IMR-90 (cell line): Measurements from ENCODE around the gene CDCP2.

Source experiments
- CEBPB ChIP-seq: IDR thresholded peaks from 2 replicates; pipeline ENCODE4 v1.6.1; 2012; ENCODE audit warnings: low read depth, low read length, improper control_type of control experiment
- CHD1 ChIP-seq: IDR thresholded peaks from 2 replicates; pipeline ENCODE4 v1.6.1; 2012; ENCODE audit warnings: low read depth, low read length, improper control_type of control experiment
- MAFK ChIP-seq: IDR thresholded peaks from 2 replicates; pipeline ENCODE4 v1.6.1; 2012; ENCODE audit warnings: low read depth, low read length, improper control_type of control experiment
- MXI1 ChIP-seq: IDR thresholded peaks from 2 replicates; pipeline ENCODE4 v1.6.1; 2012; ENCODE audit warnings: low read depth, mild to moderate bottlenecking, low read length, moderate library complexity, borderline replicate concordance
- POLR2A ChIP-seq: IDR thresholded peaks from 2 replicates; pipeline ENCODE4 v1.6.1; 2012; ENCODE audit warnings: mild to moderate bottlenecking, low read depth, low read length
- RAD21 ChIP-seq: IDR thresholded peaks from 2 replicates; pipeline ENCODE4 v1.6.1; 2012; ENCODE audit warnings: low read length, improper control_type of control experiment
- RCOR1 ChIP-seq: IDR thresholded peaks from 2 replicates; pipeline ENCODE4 v1.6.1; 2012; ENCODE audit warnings: mild to moderate bottlenecking, low read length, improper control_type of control experiment; ENCODE audit not compliant: insufficient replicate concordance
- RFX5 ChIP-seq: IDR thresholded peaks from 2 replicates; pipeline ENCODE4 v1.8.0; 2012; ENCODE audit warnings: low read depth, mild to moderate bottlenecking, low read length, moderate library complexity
- TF ChIP-seq, protein P1 (sequence below): conservative IDR thresholded peaks from 2 replicates; pipeline ENCODE4 v1.5.1; 2012; ENCODE audit warnings: mild to moderate bottlenecking, low read depth, low read length, improper control_type of control experiment
- TF ChIP-seq, protein P2 (sequence below): fragments of 150-350 bp; IDR thresholded peaks from 2 replicates; pipeline ENCODE4 v1.6.1; 2017; ENCODE audit warnings: mild to moderate bottlenecking, antibody characterized with exemption, low read length, low read depth
- TF ChIP-seq, protein P3 (sequence below): fragments of 150-350 bp; IDR thresholded peaks from 2 replicates; pipeline ENCODE4 v1.6.1; 2016; ENCODE audit warnings: low read depth, mild to moderate bottlenecking, low read length, moderate library complexity, borderline replicate concordance

DNA sequence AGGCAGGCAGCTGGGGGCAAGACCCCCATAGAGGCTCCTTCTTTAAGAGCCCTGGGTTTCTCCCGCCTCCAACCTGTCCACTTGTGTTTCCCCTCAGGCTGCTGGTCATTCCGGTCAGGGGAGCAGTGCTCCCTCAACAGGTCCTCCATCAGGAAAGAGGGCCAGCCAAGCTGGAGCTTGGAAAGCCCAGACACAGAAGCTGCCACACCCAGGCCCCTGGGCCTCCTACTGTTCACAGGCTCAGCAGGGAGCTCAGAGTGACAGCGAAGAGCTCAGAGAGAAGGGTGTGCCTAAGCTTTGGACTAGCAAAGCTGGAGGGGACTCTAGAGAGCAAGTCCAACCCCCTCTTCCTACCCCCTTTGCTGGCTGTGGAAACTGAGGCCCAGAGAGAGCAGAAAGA, 10.3 kb upstream of the CDCP2 start:
- TF ChIP-seq, protein P1, sequence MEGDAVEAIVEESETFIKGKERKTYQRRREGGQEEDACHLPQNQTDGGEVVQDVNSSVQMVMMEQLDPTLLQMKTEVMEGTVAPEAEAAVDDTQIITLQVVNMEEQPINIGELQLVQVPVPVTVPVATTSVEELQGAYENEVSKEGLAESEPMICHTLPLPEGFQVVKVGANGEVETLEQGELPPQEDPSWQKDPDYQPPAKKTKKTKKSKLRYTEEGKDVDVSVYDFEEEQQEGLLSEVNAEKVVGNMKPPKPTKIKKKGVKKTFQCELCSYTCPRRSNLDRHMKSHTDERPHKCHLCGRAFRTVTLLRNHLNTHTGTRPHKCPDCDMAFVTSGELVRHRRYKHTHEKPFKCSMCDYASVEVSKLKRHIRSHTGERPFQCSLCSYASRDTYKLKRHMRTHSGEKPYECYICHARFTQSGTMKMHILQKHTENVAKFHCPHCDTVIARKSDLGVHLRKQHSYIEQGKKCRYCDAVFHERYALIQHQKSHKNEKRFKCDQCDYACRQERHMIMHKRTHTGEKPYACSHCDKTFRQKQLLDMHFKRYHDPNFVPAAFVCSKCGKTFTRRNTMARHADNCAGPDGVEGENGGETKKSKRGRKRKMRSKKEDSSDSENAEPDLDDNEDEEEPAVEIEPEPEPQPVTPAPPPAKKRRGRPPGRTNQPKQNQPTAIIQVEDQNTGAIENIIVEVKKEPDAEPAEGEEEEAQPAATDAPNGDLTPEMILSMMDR = no peak
- no peak for TF ChIP-seq POLR2A
- TF ChIP-seq, protein P2, sequence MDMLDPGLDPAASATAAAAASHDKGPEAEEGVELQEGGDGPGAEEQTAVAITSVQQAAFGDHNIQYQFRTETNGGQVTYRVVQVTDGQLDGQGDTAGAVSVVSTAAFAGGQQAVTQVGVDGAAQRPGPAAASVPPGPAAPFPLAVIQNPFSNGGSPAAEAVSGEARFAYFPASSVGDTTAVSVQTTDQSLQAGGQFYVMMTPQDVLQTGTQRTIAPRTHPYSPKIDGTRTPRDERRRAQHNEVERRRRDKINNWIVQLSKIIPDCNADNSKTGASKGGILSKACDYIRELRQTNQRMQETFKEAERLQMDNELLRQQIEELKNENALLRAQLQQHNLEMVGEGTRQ = no peak
- TF ChIP-seq, protein P3, sequence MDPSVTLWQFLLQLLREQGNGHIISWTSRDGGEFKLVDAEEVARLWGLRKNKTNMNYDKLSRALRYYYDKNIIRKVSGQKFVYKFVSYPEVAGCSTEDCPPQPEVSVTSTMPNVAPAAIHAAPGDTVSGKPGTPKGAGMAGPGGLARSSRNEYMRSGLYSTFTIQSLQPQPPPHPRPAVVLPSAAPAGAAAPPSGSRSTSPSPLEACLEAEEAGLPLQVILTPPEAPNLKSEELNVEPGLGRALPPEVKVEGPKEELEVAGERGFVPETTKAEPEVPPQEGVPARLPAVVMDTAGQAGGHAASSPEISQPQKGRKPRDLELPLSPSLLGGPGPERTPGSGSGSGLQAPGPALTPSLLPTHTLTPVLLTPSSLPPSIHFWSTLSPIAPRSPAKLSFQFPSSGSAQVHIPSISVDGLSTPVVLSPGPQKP = no peak
- TF ChIP-seq RCOR1 = no peak
- TF ChIP-seq MAFK = no peak
- no peak for TF ChIP-seq RFX5
- no peak for TF ChIP-seq RAD21
- TF ChIP-seq MXI1 = no peak
- no peak for TF ChIP-seq CHD1
- no peak for TF ChIP-seq CEBPB
